Gastroesophageal sphincter (tissue), 4 donors: ENCODE measurements around the gene SCAMP3. TPM values are rescaled to one million over a fixed set of nuclear protein-coding genes. Genes with fewer than 3 reads are reported as not detected.

ENCODE experiments used
- ATAC-seq: fragments of 150-250 bp; one replicate; pipeline ENCODE4 v1.9.1; 2016; ENCODE audit warnings: mild to moderate bottlenecking, moderate library complexity
- H3K27ac ChIP-seq, 4 donors: fragments of 200-600 bp; sonication (generic) in 3 of 4; 1 replicate in 3 of 4; 2 replicates in 1 of 4; pipeline ENCODE4 v1.5.1; 2016 to 2019
- H3K27me3 ChIP-seq: fragments of 200-600 bp; sonication (generic); one replicate; pipeline ENCODE4 v1.5.1; 2019
- H3K36me3 ChIP-seq, 2 donors: fragments of 200-600 bp; sonication (generic); one replicate each; pipeline ENCODE4 v1.5.1; 2019; ENCODE audit warnings: control low read depth in 1 of 2
- H3K4me1 ChIP-seq, 3 donors: fragments of 200-600 bp; sonication (generic); 1 replicate in 2 of 3; 2 replicates in 1 of 3; pipeline ENCODE4 v1.5.1; 2016 to 2019; ENCODE audit warnings: control low read depth in 2 of 3
- H3K4me3 ChIP-seq, 2 donors: fragments of 200-600 bp; sonication (generic); one replicate each; pipeline ENCODE4 v1.5.1; 2019; ENCODE audit warnings: mild to moderate bottlenecking in 1 of 2, moderate library complexity in 1 of 2
- H3K9me3 ChIP-seq, 3 donors: fragments of 200-600 bp; sonication (generic); one replicate each; pipeline ENCODE4 v1.5.1; 2017 to 2019; ENCODE audit warnings: control low read depth in 2 of 3
- CTCF ChIP-seq, 4 experiments: fragments of 200-600 bp in 2 of 4; fragments of 450-650 bp in 2 of 4; sonication (generic) in 1 of 4; IDR thresholded peaks; one replicate each; pipeline ENCODE4 v1.5.1; 2017 to 2019; ENCODE audit warnings: antibody characterized with exemption in 4 of 4, mild to moderate bottlenecking in 2 of 4, moderate library complexity in 2 of 4
- EP300 ChIP-seq: sonication (generic); formaldehyde crosslinking; IDR thresholded peaks from one replicate; pipeline ENCODE4 v1.6.1; 2017; ENCODE audit warnings: antibody characterized with exemption, mild to moderate bottlenecking
- POLR2A ChIP-seq, 2 donors: fragments of 450-650 bp; IDR thresholded peaks; one replicate each; pipeline ENCODE4 v1.6.1; 2017; ENCODE audit warnings: antibody characterized with exemption in 2 of 2, mild to moderate bottlenecking in 2 of 2, moderate library complexity in 1 of 2
- POLR2AphosphoS5 ChIP-seq: sonication (generic); formaldehyde crosslinking; IDR thresholded peaks from one replicate; pipeline ENCODE4 v1.6.1; 2017; ENCODE audit warnings: antibody characterized with exemption
- WGBS, 2 donors: methylation state at CpG; one replicate each; pipeline ENCODE4 v1.1.5; 2018; ENCODE audit warnings: low coverage in 1 of 2; 5-methylcytosine and 5-hydroxymethylcytosine counted together
- total RNA-seq, 4 donors: library from RNA; depleted of rRNA; stranded (reverse); fragments of >200 nt; gene quantifications; one replicate each; pipeline ENCODE4 v1.1.0, GENCODE V29; 2016

Gene SCAMP3
- total RNA-seq, 4 donors from 2014 or later, result 28.1 to 44.4 (median 36.8) TPM

GRCh38 chr1:155245163-155245524 lies 17.0 kb downstream of the SCAMP3 start:
- Histone ChIP-seq H3K36me3 (peaks cover 0 to 24% of the 10 kb centered on the region in 2 donors), H3K27me3 (no peaks in the 10 kb centered on the region), H3K27ac (peak overlapping the region; percentile 78 to 90 (median 88)), H3K9me3 (no peaks in the 10 kb centered on the region), H3K4me3 (peak overlapping the region; percentile 49 to 55), H3K4me1 (peaks cover 0 to 50% (median 15%) of the 10 kb centered on the region in 3 donors)
- ATAC-seq, result no peak
- TF ChIP-seq EP300 (no peak), POLR2AphosphoS5 (no peak), POLR2A (IDR thresholded peaks at IDR 0.05) (no peak), CTCF (IDR thresholded peaks at IDR 0.05) (no peak)
- WGBS, 2 donors, result 56 to 67% methylated on average over 3 to 7 of the region's 8 CpGs

GRCh38 chr1:155244368-155245162 lies 17.6 kb downstream of the SCAMP3 start:
- peaks cover 0 to 54% (median 15%) of the 10 kb centered on the region in 3 donors for H3K4me1 ChIP-seq
- peak overlapping the region; percentile 49 to 55 for H3K4me3 ChIP-seq
- peak overlapping the region; percentile 84 to 90 (median 88) for H3K27ac ChIP-seq
- peaks cover 0 to 28% of the 10 kb centered on the region in 2 donors for H3K36me3 ChIP-seq
- TF ChIP-seq CTCF (IDR thresholded peaks at IDR 0.05) (peak in 3 of 4 experiments; percentile 29 to 94 (median 73)), EP300 (no peak), POLR2A (IDR thresholded peaks at IDR 0.05) (peak; percentile 71 to 92), POLR2AphosphoS5 (peak; percentile 94)
- H3K27me3 ChIP-seq, result no peaks in the 10 kb centered on the region
- WGBS, 2 donors, result 0 to 1% methylated on average over 23 to 49 of the region's 53 CpGs
- ATAC-seq, result peak; percentile 96
- no peaks in the 10 kb centered on the region for H3K9me3 ChIP-seq

- ATAC-seq, result no peak
- H3K36me3 ChIP-seq, result peaks cover 0 to 32% of the 10 kb centered on the region in 2 donors
- peaks cover 0 to 54% (median 15%) of the 10 kb centered on the region in 3 donors for H3K4me1 ChIP-seq
- H3K27ac ChIP-seq, result peak overlapping the region; percentile 84 to 90 (median 88)
- TF ChIP-seq EP300 (no peak), POLR2AphosphoS5 (no peak), POLR2A (IDR thresholded peaks at IDR 0.05) (no peak), CTCF (IDR thresholded peaks at IDR 0.05) (no peak)
- no peaks in the 10 kb centered on the region for H3K27me3 ChIP-seq
- H3K9me3 ChIP-seq, result no peaks in the 10 kb centered on the region
- WGBS, 2 donors, result 45 to 71% methylated on average over 2 of the region's 3 CpGs
- no peak overlapping the region for H3K4me3 ChIP-seq
These were observed 19.3 kb downstream of the SCAMP3 start for GRCh38 chr1:155242805-155243358.

- H3K9me3 ChIP-seq, result no peaks in the 10 kb centered on the region
These were observed 20.3 kb downstream of the SCAMP3 start for GRCh38 chr1:155241841-155242264.

More at GRCh38 chr1:155241841-155242264, 20.3 kb downstream of the SCAMP3 start:
- Histone ChIP-seq H3K27ac (peak overlapping the region in 2 of 4 donors; percentile 4 to 89), H3K4me3 (no peak overlapping the region), H3K27me3 (no peaks in the 10 kb centered on the region), H3K4me1 (peaks cover 0 to 54% (median 15%) of the 10 kb centered on the region in 3 donors), H3K36me3 (peaks cover 0 to 32% of the 10 kb centered on the region in 2 donors)
- no peak for ATAC-seq
- WGBS, 2 donors, result 0 to 58% methylated on average over 1 to 4 of the region's 4 CpGs
- TF ChIP-seq POLR2AphosphoS5 (no peak), EP300 (no peak), CTCF (IDR thresholded peaks at IDR 0.05) (no peak), POLR2A (IDR thresholded peaks at IDR 0.05) (no peak)
